T-helper 1 cell (primary cell): ENCODE measurements around the gene FXYD5.
"Not testable (repeated sequence)": the region's sequence is repeated elsewhere in the genome, so short reads cannot be mapped to it uniquely, and the experiment has no call there.

ENCODE experiments used
- DNase-seq, 5 donors: peaks; one replicate each; pipeline ENCODE4 v3.0.0-alpha.2; 2012 to 2020

FXYD5 gene

DNA sequence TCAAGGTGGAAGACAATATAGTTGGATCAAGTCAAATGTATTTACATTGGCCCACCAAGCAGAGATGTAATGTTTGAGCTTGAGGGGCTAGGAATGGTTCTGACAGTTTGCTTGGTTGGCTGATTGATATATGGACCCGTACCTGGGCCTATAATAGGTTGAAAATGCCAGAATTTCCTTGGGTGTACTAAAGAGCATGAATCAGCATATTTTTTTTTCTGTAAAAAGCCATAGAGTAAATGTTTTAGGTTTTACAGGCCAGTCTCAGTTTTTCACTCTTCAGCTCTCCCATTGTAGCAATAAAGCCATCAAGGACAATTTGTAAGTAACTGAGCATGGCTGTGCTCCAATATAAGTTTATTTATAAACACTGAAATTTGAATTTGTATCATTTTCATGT lies 26.9 kb downstream of the FXYD5 start:
- no peak for DNase-seq

DNA sequence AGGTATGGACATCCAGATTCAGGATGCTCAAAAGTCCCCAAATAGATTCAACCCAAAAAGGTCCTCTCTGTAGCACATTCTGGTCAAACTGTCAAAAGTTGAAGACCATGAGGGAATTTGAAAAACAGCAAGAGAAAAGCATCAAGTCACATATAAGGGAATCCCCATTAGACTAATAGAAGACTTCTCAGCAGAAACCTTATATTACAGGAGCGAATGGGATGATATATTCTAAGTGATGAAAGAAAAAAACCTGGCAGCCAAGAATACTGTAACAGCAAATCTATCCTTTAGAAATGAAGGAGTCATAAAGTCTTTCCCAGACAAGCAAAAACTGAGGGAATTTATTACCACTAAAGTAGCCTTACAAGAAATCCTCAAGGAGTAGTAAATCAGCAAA lies 29.7 kb downstream of the FXYD5 start:
- no peak for DNase-seq

DNA sequence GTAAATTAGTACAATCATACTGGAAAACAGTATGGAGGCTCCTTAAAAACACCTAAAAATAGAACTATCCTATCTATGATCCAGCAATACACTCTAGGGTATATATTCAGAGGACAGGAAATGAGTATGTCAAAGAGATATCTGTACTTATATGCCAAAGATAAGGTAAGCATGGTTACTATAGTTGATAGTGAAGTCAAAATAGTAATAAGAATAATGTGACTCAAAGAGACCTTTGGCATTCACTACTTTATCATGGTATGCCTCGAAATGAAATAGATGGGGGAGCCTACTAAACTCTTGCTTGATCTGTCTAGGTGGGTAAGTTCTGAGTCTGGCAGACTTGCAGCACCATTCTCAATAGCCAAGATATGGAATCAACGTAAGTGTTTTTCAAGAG lies 30.3 kb downstream of the FXYD5 start:
- no peak for DNase-seq

DNA sequence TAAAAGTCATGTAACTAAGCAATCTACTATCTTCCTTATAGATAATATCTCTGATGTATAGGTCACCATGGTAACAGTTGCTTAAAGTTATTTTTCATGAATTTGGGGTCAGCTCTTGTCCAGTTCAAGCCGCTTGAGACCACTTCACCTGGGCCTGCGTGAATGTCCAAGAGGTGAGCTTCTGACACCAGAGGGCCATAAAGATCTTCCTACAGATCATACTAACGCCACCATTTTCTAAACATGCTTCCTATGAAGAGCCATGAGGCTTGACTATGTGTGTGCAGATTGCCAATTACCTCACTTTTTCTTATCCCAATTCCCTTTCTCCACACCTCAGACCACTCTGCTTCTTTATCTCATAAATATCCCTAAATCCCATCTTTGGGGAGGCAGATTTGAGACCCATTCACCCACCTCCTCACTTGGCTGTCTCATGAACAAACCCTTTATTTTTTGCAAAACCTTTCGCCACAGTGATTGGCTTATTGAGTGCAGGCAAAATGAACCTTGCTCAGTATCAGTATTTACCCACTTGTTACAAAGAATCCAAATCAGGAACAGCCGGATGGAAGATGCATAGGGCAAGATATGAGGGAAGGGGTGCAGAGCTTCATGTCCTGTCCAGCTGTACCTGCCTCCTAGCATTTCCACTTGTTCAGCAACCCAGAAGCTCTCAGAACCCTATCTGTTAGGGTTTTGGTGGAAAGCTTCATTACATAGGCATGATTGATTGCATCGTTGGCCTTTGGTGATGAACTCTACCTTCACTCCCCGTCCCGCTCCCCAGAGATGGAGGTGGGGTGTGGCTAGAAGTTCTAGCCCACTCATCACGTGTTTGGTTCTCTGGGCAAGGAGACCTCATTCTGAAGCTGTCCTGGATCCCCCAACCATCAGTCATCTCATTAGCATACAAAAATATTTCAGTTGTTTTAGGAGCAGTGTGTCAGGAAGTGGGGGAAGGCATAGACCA lies 39.8 kb downstream of the FXYD5 start:
- DNase-seq: no peak

DNA sequence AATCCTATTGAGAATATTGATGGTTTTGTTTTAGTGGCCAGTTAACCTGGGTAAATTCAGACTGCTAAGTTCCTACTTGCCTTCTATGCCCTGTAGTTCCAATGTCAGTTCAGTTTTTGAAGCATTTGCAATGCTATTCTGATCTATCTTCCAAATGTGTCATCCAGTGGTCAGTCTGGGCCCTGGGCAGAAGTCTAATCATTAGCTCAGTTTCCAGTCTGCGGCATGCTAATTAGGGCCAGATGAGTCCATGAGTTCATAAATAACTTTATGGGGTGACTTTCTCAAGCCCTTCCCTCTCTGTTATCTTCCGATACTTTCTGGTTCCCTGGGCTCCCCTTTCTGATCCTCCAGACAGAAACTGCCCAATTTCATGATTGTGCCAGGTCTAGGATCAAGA lies 41.3 kb downstream of the FXYD5 start:
- DNase-seq: no peak

DNA sequence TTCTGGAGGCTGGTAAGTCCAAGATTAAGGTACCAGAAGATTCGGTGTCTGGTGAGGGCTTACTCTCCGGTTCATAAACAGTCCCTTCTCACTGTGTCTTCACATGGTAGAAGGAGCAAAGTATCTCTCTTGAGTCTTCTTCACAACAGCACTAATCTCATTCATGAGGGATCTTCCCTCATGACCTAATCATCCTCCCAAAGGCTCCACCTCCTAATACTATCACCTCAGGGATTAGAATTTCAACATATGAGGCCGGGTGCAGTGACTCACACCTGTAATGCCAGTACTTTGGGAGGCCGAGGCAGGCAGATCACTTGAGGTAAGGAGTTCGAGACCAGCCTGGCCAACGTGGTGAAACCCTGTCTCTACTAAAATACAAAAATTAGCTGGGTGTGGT lies 42.3 kb downstream of the FXYD5 start:
- not testable (repeated sequence) for DNase-seq

DNA sequence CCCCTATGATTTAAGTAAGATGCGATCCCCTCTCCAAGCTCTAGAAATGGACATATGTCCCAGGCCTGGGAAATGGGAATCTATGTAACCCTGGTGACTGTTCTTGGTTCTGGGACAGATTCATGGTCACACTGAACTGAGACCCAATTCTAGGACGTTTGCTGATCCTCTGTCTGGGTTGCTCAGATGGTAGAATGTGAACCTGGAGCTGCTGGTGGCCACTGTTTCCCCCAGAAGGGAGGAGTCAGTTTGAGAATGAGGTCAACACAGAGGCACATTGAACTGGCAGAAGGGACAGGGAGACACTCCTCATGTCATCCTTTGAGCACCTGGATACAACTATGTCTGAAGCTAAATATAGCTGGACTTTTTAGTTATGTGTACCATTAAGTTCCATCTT lies 44.9 kb downstream of the FXYD5 start:
- no peak for DNase-seq

DNA sequence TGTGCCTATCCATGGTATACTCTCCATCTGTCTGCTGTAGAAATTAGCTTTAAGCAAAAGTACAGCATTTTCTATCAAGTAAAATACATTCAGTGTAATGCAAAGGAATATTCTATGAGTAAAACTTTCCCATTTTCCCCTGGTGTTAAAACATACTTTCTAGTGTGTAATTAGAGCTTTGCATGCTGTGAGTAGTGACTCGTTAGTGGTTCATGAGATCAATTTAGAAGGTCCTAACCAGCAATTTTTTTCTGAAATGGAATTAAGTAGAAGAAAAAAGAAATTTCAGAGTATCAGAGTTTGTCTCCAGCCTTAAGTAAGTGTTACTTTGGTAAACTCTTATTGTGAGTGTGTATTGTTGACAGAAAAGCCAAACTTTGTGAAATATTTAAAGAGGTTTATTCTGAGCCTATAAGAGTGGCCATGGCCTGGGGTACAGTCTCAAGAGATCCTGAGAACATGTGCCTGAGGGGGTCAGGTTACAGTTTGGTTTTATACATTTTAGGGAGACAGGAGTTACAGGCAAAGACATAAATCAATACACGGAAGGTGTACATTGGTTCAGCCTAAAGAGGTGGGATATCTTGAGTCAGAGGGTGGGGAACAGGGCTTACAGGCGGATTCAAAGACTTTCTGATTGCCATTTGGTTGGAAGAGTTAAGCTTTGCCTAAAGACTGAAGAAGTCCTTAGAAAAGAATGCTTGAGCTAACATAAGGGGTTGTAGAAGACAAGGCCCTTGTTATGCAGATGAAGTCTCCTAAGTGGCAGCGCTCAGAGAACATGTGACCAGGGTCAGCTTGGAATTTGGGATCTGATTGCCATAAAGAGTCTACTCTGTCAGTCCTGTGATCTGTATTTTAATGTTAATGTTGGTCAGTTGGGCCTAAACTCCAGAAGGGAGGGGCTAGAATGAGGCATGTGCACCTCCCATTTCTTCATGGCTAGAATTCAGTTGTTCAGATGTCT lies 48.5 kb downstream of the FXYD5 start:
- DNase-seq: no peak

DNA sequence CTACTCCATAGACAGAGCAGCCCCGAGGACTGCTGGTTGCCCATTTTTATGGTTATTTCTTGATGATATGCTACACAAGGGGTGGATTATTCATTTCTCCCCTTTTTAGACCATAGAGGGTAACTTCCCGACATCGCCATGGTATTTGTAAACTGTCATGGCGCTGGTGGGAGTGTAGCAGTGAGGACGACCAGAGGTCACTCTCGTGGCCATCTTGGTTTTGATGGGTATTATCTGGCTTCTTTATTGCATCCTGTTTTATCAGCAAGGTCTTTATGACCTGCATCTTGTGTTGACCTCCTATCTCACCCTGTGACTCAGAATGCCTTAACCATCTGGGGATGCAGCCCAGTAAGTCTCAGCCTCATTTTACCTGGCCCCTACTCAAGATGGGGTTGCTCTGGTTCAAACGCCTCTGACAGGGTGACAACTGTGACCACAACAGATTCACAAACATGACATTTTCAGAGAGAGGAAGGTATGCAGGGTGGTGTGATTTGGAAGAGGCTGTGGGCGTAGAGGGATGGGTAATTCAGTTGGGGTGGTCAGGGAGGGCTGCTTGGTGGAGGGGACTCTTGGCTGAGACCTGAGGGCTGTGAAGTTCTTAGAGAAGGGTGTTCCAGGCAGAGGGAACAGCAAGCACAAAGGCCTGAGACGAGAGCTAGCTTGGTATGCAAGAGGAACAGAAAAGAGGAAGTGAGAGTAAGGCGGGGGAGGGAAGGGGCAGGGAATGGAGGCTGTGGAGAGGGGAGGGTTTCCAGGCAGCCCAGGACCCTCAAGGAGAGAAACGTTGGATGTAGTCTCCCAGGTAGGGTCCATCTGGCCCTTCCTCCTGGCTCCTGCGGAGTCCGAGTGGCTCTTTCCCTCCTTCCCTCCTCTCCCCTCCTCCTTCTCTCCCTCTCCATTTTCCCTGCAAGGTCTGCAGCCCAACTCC lies 50.5 kb downstream of the FXYD5 start:
- DNase-seq: peak in 1 of 5 donors; percentile 50

DNA sequence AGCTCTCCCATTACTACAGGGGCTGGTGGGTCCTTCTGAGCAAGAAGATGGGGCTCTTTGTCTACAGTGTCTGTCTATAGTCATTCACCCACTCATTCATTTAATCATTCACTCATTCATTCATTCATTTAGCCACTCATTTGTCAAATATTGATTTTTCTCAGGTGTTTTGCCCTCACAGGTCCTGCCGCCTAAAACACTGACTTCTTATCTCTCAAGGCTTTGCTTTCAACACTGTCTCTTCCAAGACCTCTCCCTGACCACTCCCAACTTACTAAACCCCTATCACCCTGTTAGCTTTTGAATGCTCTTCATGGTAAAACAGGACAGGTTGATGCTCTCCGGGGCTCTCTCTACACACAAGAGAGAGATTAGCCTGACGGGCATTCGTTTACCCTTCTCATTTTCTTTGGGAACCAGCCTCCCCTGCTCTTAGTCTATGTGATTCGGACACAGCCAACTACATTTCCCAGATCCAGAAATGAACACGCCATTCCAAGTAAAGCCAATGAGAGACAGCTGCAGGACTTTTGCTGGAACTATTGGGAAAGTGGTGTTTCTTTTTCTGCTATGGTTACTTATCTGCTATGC lies 51.3 kb downstream of the FXYD5 start:
- DNase-seq: no peak

DNA sequence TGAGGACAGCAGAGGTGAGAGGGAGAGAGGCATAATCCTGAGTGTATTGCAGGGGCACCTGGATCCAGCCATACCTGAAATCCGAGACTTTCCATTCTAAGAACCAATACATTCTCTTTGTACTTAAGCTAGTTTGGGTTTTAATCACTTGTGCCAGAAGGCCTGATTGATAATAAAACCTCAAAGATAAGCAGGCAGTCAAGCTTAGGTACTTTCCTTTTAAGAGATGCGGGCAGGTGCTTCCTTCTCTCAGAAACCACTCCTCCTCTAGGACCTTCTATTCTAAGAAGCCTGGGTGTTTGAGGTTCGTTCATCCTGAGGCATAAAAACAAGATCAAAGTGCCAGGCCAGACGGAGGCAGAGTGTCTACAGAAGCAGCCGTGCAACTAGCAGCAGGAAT lies 51.8 kb downstream of the FXYD5 start:
- DNase-seq: peak; percentile 38 to 89 (median 64)

DNA sequence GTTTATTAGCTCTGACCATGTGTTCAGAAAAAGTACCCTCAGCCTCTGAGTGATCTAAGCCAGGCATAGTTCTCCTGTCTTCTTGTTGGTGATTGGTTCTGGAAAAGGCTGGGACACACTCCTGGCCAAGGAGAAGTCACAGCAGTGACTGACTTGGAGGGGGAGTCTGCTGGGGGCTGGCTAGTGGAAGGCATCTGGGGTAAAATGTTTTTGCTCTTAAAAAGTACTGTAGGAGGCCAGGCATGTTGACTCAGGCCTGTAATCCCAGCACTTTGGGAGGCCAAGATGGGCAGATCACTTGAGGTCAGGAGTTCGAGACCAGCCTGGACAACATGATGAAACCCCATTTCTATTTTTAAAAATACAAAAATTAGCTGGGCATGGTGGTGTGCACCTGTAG lies 52.3 kb downstream of the FXYD5 start:
- DNase-seq: no peak

DNA sequence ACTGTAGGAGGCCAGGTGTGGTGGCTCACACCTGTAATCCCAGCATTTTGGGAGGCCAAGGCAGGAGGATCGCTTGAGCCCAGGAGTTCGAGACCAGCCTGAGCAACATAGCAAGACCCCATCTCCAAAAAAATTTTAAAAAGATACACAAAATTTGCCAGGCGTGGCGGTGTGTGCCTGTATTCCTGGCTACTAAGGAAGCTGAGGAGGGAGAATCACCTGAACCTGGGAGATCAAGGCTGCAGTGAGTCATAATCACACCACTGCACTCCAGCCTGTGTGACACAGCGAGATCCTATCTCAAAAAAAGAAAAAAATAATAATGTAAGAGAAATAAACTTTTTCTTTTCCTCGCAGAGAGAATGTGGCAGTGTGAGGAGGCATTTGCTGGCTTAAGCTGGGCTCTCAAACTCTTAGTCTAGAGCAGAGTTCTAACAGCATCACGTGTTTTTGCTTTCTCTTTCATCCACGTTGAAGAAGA lies 52.9 kb downstream of the FXYD5 start:
- DNase-seq: peak in 4 of 5 donors; percentile 43 to 48 (median 46)

DNA sequence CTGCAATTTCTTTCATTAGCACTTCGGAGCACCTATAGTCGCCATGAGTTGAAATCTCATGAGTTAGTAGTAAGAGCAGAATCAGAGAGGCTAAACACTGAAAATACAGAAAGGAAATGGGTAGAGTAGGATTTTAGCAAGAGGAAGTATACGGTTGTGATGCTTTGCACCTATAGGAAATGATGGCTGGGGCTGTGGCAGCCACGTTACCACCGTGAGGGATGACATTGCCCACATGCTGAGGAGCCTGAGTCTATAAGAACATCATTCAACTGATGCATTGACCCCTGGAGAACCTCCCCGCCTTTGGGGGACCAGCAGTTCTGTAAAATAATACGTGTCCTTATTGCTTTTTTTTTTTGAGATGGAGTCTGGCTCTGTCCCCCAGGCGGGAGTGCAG lies 53.6 kb downstream of the FXYD5 start:
- DNase-seq: peak in 1 of 5 donors; percentile 43

DNA sequence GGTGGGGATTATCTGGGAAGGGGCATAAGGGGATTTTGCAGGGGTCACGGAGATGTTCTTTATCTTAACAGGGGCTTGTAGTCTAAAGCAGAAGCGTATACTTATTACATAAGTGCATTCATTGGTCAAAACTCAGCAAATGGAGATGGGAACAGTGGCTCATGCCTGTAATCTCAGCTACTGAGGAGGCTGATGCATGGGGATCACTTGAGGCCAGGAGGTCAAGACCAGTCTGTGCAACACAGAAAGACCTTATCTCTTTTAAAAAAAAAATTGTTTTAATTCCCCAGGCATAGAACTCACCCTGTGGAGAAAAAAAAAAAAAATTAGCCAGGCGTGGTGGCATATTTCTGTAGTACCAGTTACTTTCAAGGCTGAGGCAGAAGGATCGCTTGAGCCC lies 55.1 kb downstream of the FXYD5 start:
- no peak for DNase-seq

DNA sequence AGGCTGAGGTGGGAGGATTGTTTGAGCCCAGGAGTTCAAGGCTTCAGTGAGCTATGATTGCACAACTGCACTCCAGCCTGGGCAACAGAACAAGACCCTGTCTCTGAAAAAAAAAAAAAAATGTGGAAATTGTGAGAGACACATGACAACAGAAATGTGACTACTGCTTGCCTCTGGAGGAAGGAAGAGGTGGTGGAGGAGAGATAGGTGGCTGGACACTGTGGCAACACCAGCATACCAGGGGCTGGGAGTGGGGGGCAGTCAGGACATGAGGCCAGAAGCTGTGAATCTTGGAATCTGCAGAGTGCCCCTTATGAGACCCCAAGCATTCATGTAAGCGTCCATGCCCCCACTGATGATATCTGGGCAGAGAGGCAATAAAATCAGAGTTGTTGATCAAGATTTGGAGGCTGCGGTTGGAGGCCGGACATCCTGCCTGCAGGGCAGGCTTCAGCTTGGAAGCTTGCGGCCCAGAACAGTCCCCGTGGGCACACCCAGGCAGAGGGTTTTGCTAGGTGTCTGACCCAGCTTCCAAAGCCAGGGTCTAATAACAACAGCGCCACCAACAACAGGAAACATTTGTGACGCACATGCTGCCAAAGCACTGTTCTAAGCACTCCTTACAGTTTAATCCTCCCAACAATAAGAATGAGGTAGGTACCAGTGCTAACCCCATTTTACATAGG lies 57.2 kb downstream of the FXYD5 start:
- peak; percentile 60 to 96 (median 80) for DNase-seq

DNA sequence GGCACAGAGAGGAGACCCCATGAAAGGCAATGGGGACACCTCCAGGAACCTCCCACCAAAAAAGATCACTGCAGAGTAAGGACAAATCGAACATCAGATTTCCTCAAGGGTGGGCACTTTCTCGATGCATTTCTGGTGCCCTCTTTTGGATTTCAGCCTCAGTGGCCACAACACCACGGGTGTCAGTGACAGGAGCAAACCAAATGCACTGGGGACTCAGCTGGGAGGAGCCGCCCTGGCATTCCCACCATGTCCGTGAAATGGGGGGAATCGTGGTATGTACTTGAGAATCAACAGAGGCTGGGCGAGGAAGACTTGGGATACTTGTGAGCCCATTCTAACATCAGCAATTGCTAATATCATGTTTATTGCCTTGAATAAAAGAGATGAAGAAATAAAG lies 57.7 kb downstream of the FXYD5 start:
- DNase-seq: no peak

DNA sequence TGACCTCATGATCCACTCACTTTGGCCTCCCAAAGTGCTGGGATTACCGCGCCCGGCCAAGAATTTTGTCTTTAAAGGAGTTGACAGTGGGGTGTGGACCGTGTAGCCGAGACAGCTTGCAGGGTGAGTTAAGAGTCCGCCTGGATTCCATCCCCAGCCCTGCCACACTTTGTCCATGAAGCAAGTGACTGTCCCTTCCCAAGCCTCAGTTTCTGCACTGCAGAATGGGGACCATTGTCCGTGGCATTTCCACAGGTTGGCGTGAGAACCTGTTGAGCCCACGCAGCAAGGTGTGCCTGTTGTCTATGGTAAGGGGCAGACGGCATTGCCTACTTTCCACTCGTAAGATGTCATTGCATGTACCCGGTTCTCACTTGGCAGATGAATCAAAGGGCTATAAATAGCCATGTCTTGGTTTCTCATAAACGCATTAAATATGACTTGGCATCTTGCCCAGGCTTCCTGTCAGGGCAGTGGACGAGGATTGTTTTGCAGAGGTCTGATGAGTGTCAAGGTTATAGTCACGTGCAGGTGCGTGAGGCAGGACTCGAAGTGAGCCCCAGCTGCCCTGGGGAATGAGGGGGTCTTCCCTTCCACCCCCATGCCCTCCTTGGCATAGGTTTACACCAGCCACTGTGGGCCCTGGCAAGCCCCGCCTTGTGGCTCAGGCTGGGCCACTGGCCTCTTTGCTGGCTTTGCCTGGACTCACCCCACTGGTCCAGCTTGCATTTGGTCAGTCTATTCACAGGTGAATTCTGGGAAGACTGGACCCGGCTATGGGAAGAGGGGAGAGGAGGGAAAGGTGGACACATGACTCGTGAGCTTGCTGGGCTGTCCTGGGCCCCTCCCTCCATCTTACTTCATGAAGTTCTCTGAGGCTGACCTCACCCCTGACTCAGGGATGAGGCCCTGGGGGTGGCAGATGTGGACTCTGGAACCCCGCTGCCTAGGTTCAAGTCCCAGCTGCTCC lies 59.4 kb downstream of the FXYD5 start:
- peak; percentile 34 to 95 (median 79) for DNase-seq

DNA sequence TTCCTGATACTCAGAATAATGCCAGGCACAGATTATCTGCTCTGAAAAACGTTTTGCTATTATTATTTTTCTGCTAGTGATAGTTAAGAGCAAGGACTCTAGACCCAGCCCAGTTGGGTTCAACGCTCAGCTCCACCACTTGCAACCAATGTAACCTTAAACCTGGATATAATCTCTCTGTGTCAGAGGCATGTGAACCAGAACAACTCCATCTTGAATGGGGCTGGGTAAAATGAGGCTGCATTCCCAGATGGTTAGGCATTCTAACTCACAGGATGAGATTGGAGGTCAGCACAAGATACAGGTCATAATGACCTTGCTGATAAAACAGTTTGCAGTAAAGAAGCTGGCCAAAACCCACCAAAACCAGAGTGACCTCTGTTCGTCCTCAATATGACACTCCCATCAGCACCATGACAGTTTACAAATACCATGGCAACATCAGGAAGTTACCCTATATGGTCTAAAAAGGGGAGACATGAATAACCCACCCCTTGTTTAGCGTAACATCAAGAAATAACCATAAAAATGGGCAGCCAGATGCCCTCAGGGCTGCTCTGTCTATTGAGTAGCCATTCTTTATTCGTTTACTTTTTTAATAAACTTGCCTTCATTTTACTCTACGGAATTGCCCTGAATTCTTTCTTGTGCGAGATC lies 60.4 kb downstream of the FXYD5 start:
- no peak for DNase-seq
